ENCODE results near the gene IRF2BPL. TPM values are rescaled to one million over a fixed set of nuclear protein-coding genes. Genes with fewer than 3 reads are reported as not detected.
A peak's percentile ranks its signal among the peaks of the same experiment; 100 is the strongest.

The IRF2BPL gene
- total and polyA plus RNA-seq, 7 donors: 3.8 to 26.3 (median 9.7) TPM

DNA sequence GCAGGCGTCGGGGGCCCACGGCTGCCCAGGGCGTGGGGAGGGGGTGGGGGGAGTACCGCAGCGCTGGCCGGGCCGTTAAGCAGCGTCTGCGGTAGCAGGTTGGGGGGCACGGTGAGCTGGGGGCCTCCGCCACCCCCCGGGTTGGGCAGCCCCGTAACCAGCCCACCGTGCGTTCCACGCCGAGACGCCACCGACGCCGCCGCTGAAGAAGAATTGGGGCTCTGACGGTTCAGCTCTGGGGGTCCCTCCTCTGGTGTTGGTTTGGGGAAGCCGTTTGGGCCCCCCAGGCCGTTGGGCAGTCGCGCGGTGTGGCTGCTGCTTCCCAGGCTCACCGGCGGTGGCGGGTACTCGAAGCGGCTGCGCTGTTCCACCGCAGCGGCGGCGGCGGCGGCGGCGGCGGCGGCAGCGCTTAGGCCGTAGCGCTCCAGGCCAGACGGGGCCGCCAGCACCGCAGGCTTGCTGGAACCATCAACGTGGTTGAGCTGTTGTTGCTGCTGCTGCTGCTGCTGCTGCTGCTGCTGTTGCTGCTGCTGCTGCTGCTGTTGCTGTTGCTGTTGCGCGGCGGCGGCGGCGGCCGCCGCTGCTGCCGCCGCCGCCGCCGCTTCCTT is 1.5 kb downstream of the IRF2BPL start:
- Histone ChIP-seq H3K27ac (peak overlapping the region; percentile 100), H3K4me3 (peak overlapping the region; percentile 91), H3K9me3 (no peaks in the 10 kb centered on the region), H3K4me1 (peaks cover 63% of the 10 kb centered on the region), H3K36me3 (ENCODE audit: insufficient read depth in 1 of 2, low read depth in 1 of 2) (peaks cover 0 to 20% of the 10 kb centered on the region in 2 donors), H3K27me3 (ENCODE audit: insufficient read depth in 3 of 3, low read length in 2 of 3) (no peaks in the 10 kb centered on the region)
- ATAC-seq: peak; percentile 17 to 55 (median 40)
- peak; percentile 64 to 82 for DNase-seq
- WGBS, 3 donors: 1% methylated on average over 31 to 65 of the region's 65 CpGs
- TF ChIP-seq, protein P1, sequence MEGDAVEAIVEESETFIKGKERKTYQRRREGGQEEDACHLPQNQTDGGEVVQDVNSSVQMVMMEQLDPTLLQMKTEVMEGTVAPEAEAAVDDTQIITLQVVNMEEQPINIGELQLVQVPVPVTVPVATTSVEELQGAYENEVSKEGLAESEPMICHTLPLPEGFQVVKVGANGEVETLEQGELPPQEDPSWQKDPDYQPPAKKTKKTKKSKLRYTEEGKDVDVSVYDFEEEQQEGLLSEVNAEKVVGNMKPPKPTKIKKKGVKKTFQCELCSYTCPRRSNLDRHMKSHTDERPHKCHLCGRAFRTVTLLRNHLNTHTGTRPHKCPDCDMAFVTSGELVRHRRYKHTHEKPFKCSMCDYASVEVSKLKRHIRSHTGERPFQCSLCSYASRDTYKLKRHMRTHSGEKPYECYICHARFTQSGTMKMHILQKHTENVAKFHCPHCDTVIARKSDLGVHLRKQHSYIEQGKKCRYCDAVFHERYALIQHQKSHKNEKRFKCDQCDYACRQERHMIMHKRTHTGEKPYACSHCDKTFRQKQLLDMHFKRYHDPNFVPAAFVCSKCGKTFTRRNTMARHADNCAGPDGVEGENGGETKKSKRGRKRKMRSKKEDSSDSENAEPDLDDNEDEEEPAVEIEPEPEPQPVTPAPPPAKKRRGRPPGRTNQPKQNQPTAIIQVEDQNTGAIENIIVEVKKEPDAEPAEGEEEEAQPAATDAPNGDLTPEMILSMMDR (IDR thresholded peaks at IDR 0.05): no peak
- intact Hi-C loops (cut with DNase I): loop anchor here (1.0 to 10.0 kb wide), 5 partner anchors 40 to 112 kb away; no protein-coding TSS in a partner anchor

GRCh38 chr14:77026166-77026929 is 2.2 kb downstream of the IRF2BPL start:
- Histone ChIP-seq H3K27ac (peak overlapping the region; percentile 100), H3K27me3 (ENCODE audit: insufficient read depth in 3 of 3, low read length in 2 of 3) (no peaks in the 10 kb centered on the region), H3K4me1 (peaks cover 63% of the 10 kb centered on the region), H3K4me3 (peak overlapping the region; percentile 91), H3K36me3 (ENCODE audit: insufficient read depth in 1 of 2, low read depth in 1 of 2) (peaks cover 0 to 20% of the 10 kb centered on the region in 2 donors), H3K9me3 (no peaks in the 10 kb centered on the region)
- intact Hi-C loops (cut with DNase I): loop anchor here (2.0 to 10.0 kb wide), 4 partner anchors 41 to 112 kb away; no protein-coding TSS in a partner anchor
- WGBS, 3 donors: 11 to 14% (median 12%) methylated on average over 66 to 76 of the region's 76 CpGs
- ATAC-seq (peak in 2 of 4 donors; percentile 7 to 18), DNase-seq (peak; percentile 50 to 71)
- TF ChIP-seq, protein P1 (IDR thresholded peaks at IDR 0.05): no peak

DNA sequence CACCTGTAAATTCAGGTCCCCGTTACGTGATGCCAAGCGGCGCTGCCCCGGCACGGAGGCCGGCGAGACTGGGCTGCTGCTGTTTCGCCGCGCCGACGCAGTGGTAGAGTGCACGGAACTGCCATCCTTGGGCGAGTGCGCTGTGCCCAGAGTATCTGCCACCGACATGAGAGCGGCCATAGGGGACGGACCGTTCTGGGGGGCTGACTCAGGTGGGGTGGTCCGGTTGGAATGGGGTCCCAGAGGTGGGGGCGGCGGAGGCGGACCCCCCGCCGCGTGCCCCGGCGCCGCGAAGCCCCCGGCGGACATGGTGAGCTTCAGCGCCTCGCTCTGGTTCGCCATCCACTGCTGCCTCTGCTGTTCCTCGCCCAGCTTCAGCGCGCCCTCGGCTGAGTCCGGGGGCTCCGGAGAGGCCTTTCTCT is 2.8 kb downstream of the IRF2BPL start:
- ATAC-seq (no peak), DNase-seq (peak in 1 of 2 donors; percentile 41)
- Histone ChIP-seq H3K27me3 (ENCODE audit: insufficient read depth in 3 of 3, low read length in 2 of 3) (no peaks in the 10 kb centered on the region), H3K4me1 (peaks cover 57% of the 10 kb centered on the region), H3K4me3 (peak overlapping the region; percentile 91), H3K9me3 (no peaks in the 10 kb centered on the region), H3K27ac (peak overlapping the region; percentile 100), H3K36me3 (ENCODE audit: insufficient read depth in 1 of 2, low read depth in 1 of 2) (peaks cover 0 to 20% of the 10 kb centered on the region in 2 donors)
- intact Hi-C loops (cut with DNase I): loop anchor here (2.0 to 10.0 kb wide), 4 partner anchors 42 to 111 kb away; no protein-coding TSS in a partner anchor
- TF ChIP-seq, protein P1 (IDR thresholded peaks at IDR 0.05): no peak
- 17 to 19% (median 18%) methylated on average over 29 to 42 of the region's 42 CpGs for WGBS, 3 donors

GRCh38 chr14:77024171-77024691 is 4.3 kb downstream of the IRF2BPL start:
- WGBS, 3 donors: 11 to 31% (median 11%) methylated on average over 16 of the region's 16 CpGs
- ATAC-seq: no peak
- Histone ChIP-seq H3K4me3 (peak overlapping the region; percentile 91), H3K27ac (peak overlapping the region; percentile 82), H3K9me3 (no peaks in the 10 kb centered on the region), H3K4me1 (peaks cover 42% of the 10 kb centered on the region), H3K36me3 (ENCODE audit: insufficient read depth in 1 of 2, low read depth in 1 of 2) (peaks cover 0 to 20% of the 10 kb centered on the region in 2 donors), H3K27me3 (ENCODE audit: insufficient read depth in 3 of 3, low read length in 2 of 3) (no peaks in the 10 kb centered on the region)
- no peak for DNase-seq
- TF ChIP-seq, protein P1 (IDR thresholded peaks at IDR 0.05): no peak
- intact Hi-C loops (cut with DNase I): loop anchor here in 1 of 2 donors (10.0 kb wide), 1 partner anchor 109 kb away; no protein-coding TSS in a partner anchor
